ENCODE results near the gene SPINK9.

The SPINK9 gene

DNA sequence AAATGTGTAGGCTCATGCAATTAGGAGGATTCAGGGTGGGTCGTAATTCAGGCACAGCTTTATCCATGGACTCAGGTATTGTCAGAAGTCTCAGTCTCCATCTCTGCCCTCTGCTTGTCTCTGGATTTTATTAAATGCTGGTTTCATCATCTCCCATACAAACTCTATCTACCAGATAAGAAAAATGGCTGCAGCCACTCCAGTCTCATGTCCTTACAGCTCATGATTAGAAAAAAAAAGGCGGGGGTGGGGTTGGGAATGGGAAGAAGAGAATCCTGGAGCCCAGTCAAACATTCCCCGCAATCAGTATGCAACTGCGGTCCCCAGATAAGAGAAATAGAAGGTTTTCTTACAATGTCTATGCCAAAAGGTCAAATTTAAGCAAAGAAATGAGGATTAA is 40.8 kb downstream of the SPINK9 start:
- Histone ChIP-seq H3K23ac (ENCODE audit: low read length in 2 of 2) (no peak overlapping the region), H2AFZ (ENCODE audit: low read depth, low read length) (no peak overlapping the region), H3K36me3 (ENCODE audit: control insufficient read depth in 1 of 2, insufficient read depth in 2 of 2, low read depth in 1 of 2, low read length in 2 of 2) (no peaks in the 10 kb centered on the region), H3K18ac (ENCODE audit: low read depth in 1 of 2, low read length in 2 of 2) (no peak overlapping the region), H3K4ac (ENCODE audit: low read depth in 1 of 2, low read length in 2 of 2) (no peak overlapping the region), H2BK5ac (ENCODE audit: low read depth, low read length, poor library complexity, severe bottlenecking) (no peak overlapping the region), H4K91ac (ENCODE audit: low read length) (no peak overlapping the region), H3K27me3 (ENCODE audit: control insufficient read depth in 1 of 2, insufficient read depth in 1 of 2, low read length in 2 of 2) (no peaks in the 10 kb centered on the region), H2BK15ac (ENCODE audit: low read depth, poor library complexity, severe bottlenecking) (no peak overlapping the region), H3K79me1 (replicated peaks; ENCODE audit: low read length, poor library complexity, severe bottlenecking) (no peaks in the 10 kb centered on the region), H2BK12ac (ENCODE audit: low read length in 2 of 2) (no peak overlapping the region), H3K9ac (ENCODE audit: low read length) (no peak overlapping the region), H3K4me1 (ENCODE audit: control insufficient read depth, insufficient read depth, low read depth, low read length) (no peaks in the 10 kb centered on the region), H3K14ac (ENCODE audit: low read length in 2 of 2) (no peak overlapping the region), H3K4me2 (ENCODE audit: low read length, poor library complexity, severe bottlenecking) (no peak overlapping the region), H3K9me3 (ENCODE audit: control insufficient read depth, low read length) (no peaks in the 10 kb centered on the region), H2AK5ac (ENCODE audit: low read length, severe bottlenecking) (no peak overlapping the region), H3K27ac (ENCODE audit: low read length, poor library complexity, severe bottlenecking) (no peak overlapping the region), H2BK120ac (ENCODE audit: low read depth, low read length) (no peak overlapping the region), H3K4me3 (ENCODE audit: insufficient read depth in 1 of 2, low read depth in 1 of 2, low read length in 2 of 2) (no peak overlapping the region), H4K8ac (ENCODE audit: low read length) (no peak overlapping the region)
- no peak for DNase-seq
- WGBS: 94% methylated on average over 3 of the region's 4 CpGs

DNA sequence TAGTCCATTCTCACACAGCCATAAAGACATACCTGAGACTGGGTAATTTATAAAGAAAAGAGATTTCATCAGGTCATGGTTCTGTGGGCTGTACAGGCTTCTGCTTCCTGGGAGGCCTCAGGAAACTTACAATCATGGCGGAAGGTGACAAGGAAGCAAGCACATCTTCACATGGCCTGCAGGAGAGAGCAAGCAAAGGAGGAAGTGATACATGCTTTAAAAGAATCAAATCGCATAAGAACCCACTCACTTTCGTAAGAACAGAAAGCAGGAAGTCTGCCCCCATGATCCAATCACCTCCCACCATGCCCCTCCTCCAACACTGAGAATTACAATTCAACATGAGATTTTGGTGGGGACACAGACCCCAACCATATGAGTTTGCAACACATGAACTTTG is 43.3 kb downstream of the SPINK9 start:
- H3K9ac ChIP-seq (ENCODE audit: low read length): no peak overlapping the region
- DNase-seq: no peak
- no peak overlapping the region for H2BK15ac ChIP-seq (ENCODE audit: low read depth, poor library complexity, severe bottlenecking)
- H3K14ac ChIP-seq (ENCODE audit: low read length in 2 of 2): no peak overlapping the region
- H3K36me3 ChIP-seq (ENCODE audit: control insufficient read depth in 1 of 2, insufficient read depth in 2 of 2, low read depth in 1 of 2, low read length in 2 of 2): no peaks in the 10 kb centered on the region
- H2AFZ ChIP-seq (ENCODE audit: low read depth, low read length): no peak overlapping the region
- no peak overlapping the region for H3K23ac ChIP-seq (ENCODE audit: low read length in 2 of 2)
- no peak overlapping the region for H4K8ac ChIP-seq (ENCODE audit: low read length)
- no peak overlapping the region for H2BK5ac ChIP-seq (ENCODE audit: low read depth, low read length, poor library complexity, severe bottlenecking)
- no peak overlapping the region for H2BK12ac ChIP-seq (ENCODE audit: low read length in 2 of 2)
- no peak overlapping the region for H4K91ac ChIP-seq (ENCODE audit: low read length)
- H3K27ac ChIP-seq (ENCODE audit: low read length, poor library complexity, severe bottlenecking): no peak overlapping the region
- H3K4me3 ChIP-seq (ENCODE audit: insufficient read depth in 1 of 2, low read depth in 1 of 2, low read length in 2 of 2): no peak overlapping the region
- H3K4me2 ChIP-seq (ENCODE audit: low read length, poor library complexity, severe bottlenecking): no peak overlapping the region
- no peaks in the 10 kb centered on the region for H3K9me3 ChIP-seq (ENCODE audit: control insufficient read depth, low read length)
- 91% methylated on average over 3 of the region's 3 CpGs for WGBS
- no peaks in the 10 kb centered on the region for H3K27me3 ChIP-seq (ENCODE audit: control insufficient read depth in 1 of 2, insufficient read depth in 1 of 2, low read length in 2 of 2)
- no peak overlapping the region for H2BK120ac ChIP-seq (ENCODE audit: low read depth, low read length)
- no peaks in the 10 kb centered on the region for H3K4me1 ChIP-seq (ENCODE audit: control insufficient read depth, insufficient read depth, low read depth, low read length)
- H3K79me1 ChIP-seq (replicated peaks; ENCODE audit: low read length, poor library complexity, severe bottlenecking): no peaks in the 10 kb centered on the region
- H3K18ac ChIP-seq (ENCODE audit: low read depth in 1 of 2, low read length in 2 of 2): no peak overlapping the region
- no peak overlapping the region for H2AK5ac ChIP-seq (ENCODE audit: low read length, severe bottlenecking)
- H3K4ac ChIP-seq (ENCODE audit: low read depth in 1 of 2, low read length in 2 of 2): no peak overlapping the region

DNA sequence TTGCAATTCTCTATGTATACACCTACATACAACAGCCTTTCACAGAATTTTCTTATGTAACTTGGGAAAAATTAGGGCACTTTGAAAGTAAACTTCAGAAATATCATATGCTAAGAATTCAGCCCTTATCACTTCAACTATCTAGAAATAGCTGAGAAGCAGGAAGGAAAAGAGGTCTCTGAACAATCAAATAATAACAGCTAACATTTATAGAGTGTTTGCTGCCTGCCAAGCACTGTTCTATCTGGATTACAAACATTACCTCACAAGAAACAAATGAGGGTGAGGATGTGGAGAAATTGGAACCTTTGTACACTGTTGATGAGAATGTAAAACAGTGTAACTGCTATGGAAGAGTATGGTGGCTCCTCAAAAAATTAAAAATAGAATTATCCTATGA is 44.0 kb downstream of the SPINK9 start:
- no peak for DNase-seq
- H3K4me2 ChIP-seq (ENCODE audit: low read length, poor library complexity, severe bottlenecking): no peak overlapping the region
- no peak overlapping the region for H2BK15ac ChIP-seq (ENCODE audit: low read depth, poor library complexity, severe bottlenecking)
- no peaks in the 10 kb centered on the region for H3K9me3 ChIP-seq (ENCODE audit: control insufficient read depth, low read length)
- no peak overlapping the region for H3K14ac ChIP-seq (ENCODE audit: low read length in 2 of 2)
- no peaks in the 10 kb centered on the region for H3K36me3 ChIP-seq (ENCODE audit: control insufficient read depth in 1 of 2, insufficient read depth in 2 of 2, low read depth in 1 of 2, low read length in 2 of 2)
- H2BK12ac ChIP-seq (ENCODE audit: low read length in 2 of 2): no peak overlapping the region
- H3K4ac ChIP-seq (ENCODE audit: low read depth in 1 of 2, low read length in 2 of 2): no peak overlapping the region
- no peak overlapping the region for H2BK5ac ChIP-seq (ENCODE audit: low read depth, low read length, poor library complexity, severe bottlenecking)
- no peak overlapping the region for H3K9ac ChIP-seq (ENCODE audit: low read length)
- no peaks in the 10 kb centered on the region for H3K4me1 ChIP-seq (ENCODE audit: control insufficient read depth, insufficient read depth, low read depth, low read length)
- H2AK5ac ChIP-seq (ENCODE audit: low read length, severe bottlenecking): no peak overlapping the region
- no peak overlapping the region for H3K4me3 ChIP-seq (ENCODE audit: insufficient read depth in 1 of 2, low read depth in 1 of 2, low read length in 2 of 2)
- H3K18ac ChIP-seq (ENCODE audit: low read depth in 1 of 2, low read length in 2 of 2): no peak overlapping the region
- no peak overlapping the region for H4K8ac ChIP-seq (ENCODE audit: low read length)
- no peak overlapping the region for H2AFZ ChIP-seq (ENCODE audit: low read depth, low read length)
- H3K23ac ChIP-seq (ENCODE audit: low read length in 2 of 2): no peak overlapping the region
- H3K27ac ChIP-seq (ENCODE audit: low read length, poor library complexity, severe bottlenecking): no peak overlapping the region
- no peaks in the 10 kb centered on the region for H3K27me3 ChIP-seq (ENCODE audit: control insufficient read depth in 1 of 2, insufficient read depth in 1 of 2, low read length in 2 of 2)
- no peak overlapping the region for H4K91ac ChIP-seq (ENCODE audit: low read length)
- H2BK120ac ChIP-seq (ENCODE audit: low read depth, low read length): no peak overlapping the region
- H3K79me1 ChIP-seq (replicated peaks; ENCODE audit: low read length, poor library complexity, severe bottlenecking): no peaks in the 10 kb centered on the region

DNA sequence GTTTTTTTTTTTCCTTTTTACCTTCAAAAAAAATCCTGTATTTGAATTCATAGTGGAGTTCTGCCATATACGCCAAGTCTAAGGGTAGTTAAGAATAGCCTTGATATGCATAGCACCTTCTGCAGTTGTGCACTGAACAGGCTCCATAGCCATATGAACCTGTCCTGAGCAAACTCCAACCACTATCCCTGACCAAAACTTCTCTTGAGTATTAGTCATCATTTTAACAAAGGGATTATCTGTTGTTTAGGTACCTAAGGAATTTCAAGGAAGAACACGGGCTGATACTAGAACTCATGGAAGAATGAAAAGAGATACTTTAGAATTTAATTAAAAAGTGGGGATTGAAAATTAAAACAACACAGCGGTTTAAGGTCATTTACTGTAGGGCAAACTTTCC is 46.5 kb downstream of the SPINK9 start:
- H3K9ac ChIP-seq (ENCODE audit: low read length): no peak overlapping the region
- H3K4me1 ChIP-seq (ENCODE audit: control insufficient read depth, insufficient read depth, low read depth, low read length): no peaks in the 10 kb centered on the region
- H3K4ac ChIP-seq (ENCODE audit: low read depth in 1 of 2, low read length in 2 of 2): no peak overlapping the region
- no peak overlapping the region for H2BK12ac ChIP-seq (ENCODE audit: low read length in 2 of 2)
- H3K36me3 ChIP-seq (ENCODE audit: control insufficient read depth in 1 of 2, insufficient read depth in 2 of 2, low read depth in 1 of 2, low read length in 2 of 2): peaks cover 0 to 4% of the 10 kb centered on the region in 2 experiments
- H3K27ac ChIP-seq (ENCODE audit: low read length, poor library complexity, severe bottlenecking): no peak overlapping the region
- no peak overlapping the region for H3K14ac ChIP-seq (ENCODE audit: low read length in 2 of 2)
- 97% methylated on average over 3 of the region's 3 CpGs for WGBS
- H2BK5ac ChIP-seq (ENCODE audit: low read depth, low read length, poor library complexity, severe bottlenecking): no peak overlapping the region
- H2BK120ac ChIP-seq (ENCODE audit: low read depth, low read length): no peak overlapping the region
- H2BK15ac ChIP-seq (ENCODE audit: low read depth, poor library complexity, severe bottlenecking): no peak overlapping the region
- no peaks in the 10 kb centered on the region for H3K9me3 ChIP-seq (ENCODE audit: control insufficient read depth, low read length)
- no peak overlapping the region for H4K8ac ChIP-seq (ENCODE audit: low read length)
- no peak overlapping the region for H2AK5ac ChIP-seq (ENCODE audit: low read length, severe bottlenecking)
- H3K79me1 ChIP-seq (replicated peaks; ENCODE audit: low read length, poor library complexity, severe bottlenecking): no peaks in the 10 kb centered on the region
- H3K4me2 ChIP-seq (ENCODE audit: low read length, poor library complexity, severe bottlenecking): no peak overlapping the region
- H4K91ac ChIP-seq (ENCODE audit: low read length): no peak overlapping the region
- H3K23ac ChIP-seq (ENCODE audit: low read length in 2 of 2): no peak overlapping the region
- no peak overlapping the region for H3K18ac ChIP-seq (ENCODE audit: low read depth in 1 of 2, low read length in 2 of 2)
- no peak overlapping the region for H2AFZ ChIP-seq (ENCODE audit: low read depth, low read length)
- H3K4me3 ChIP-seq (ENCODE audit: insufficient read depth in 1 of 2, low read depth in 1 of 2, low read length in 2 of 2): no peak overlapping the region
- no peak for DNase-seq
- no peaks in the 10 kb centered on the region for H3K27me3 ChIP-seq (ENCODE audit: control insufficient read depth in 1 of 2, insufficient read depth in 1 of 2, low read length in 2 of 2)

Data from mesenchymal stem cell (in vitro differentiated cells and primary cell).